Measurements from ENCODE around the gene PRRT1.
"Not testable (repeated sequence)": the region's sequence is repeated elsewhere in the genome, so short reads cannot be mapped to it uniquely, and the experiment has no call there.

Gene PRRT1

GRCh38 chr6:32149932-32150870 lies 1.5 kb downstream of the PRRT1 start:
- H3K27ac Mint-ChIP-seq = peak overlapping the region in 1 of 2 donors; percentile 31
- H3K9me3 Mint-ChIP-seq = no peaks in the 10 kb centered on the region
- H3K27me3 Mint-ChIP-seq = peaks cover 22% of the 10 kb centered on the region
- H3K4me3 Mint-ChIP-seq = peak overlapping the region; percentile 77 to 84
- DNase-seq = no peak
- ATAC-seq = no peak
- peaks cover 65% of the 10 kb centered on the region for H3K4me1 Mint-ChIP-seq

- no peak for DNase-seq
- Mint-ChIP-seq H3K4me3 (peak overlapping the region; percentile 83 to 89), H3K27ac (peak overlapping the region; percentile 53 to 77), H3K9me3 (no peaks in the 10 kb centered on the region), H3K4me1 (peaks cover 56% of the 10 kb centered on the region), H3K27me3 (peaks cover 22% of the 10 kb centered on the region)
- peak; percentile 4 for ATAC-seq
These were observed 2.5 kb downstream of the PRRT1 start for GRCh38 chr6:32149092-32149755.

- Mint-ChIP-seq H3K27me3 (peaks cover 22% of the 10 kb centered on the region), H3K4me1 (peaks cover 55% of the 10 kb centered on the region), H3K4me3 (peak overlapping the region; percentile 83 to 89), H3K27ac (peak overlapping the region; percentile 53 to 77), H3K9me3 (no peaks in the 10 kb centered on the region)
- ATAC-seq = peak; percentile 79
- peak; percentile 81 to 86 for DNase-seq
These were observed 3.2 kb downstream of the PRRT1 start for GRCh38 chr6:32148289-32149091.

- ATAC-seq (no peak), DNase-seq (no peak)
- Mint-ChIP-seq H3K9me3 (no peaks in the 10 kb centered on the region), H3K27me3 (peaks cover 22% of the 10 kb centered on the region), H3K27ac (no peak overlapping the region), H3K4me1 (peaks cover 45% of the 10 kb centered on the region), H3K4me3 (peak overlapping the region; percentile 83 to 89)
These were observed 4.2 kb downstream of the PRRT1 start for GRCh38 chr6:32147401-32148132.

- H3K27ac Mint-ChIP-seq = peak overlapping the region in 1 of 2 donors; percentile 28
- H3K9me3 Mint-ChIP-seq = no peaks in the 10 kb centered on the region
- H3K27me3 Mint-ChIP-seq = peaks cover 22% of the 10 kb centered on the region
- no peak overlapping the region for H3K4me3 Mint-ChIP-seq
- no peak for ATAC-seq
- DNase-seq = no peak
- H3K4me1 Mint-ChIP-seq = peaks cover 37% of the 10 kb centered on the region
These were observed 5.1 kb downstream of the PRRT1 start for GRCh38 chr6:32146687-32147086.

GRCh38 chr6:32146287-32146686 lies 5.5 kb downstream of the PRRT1 start:
- H3K4me1 Mint-ChIP-seq = peaks cover 33% of the 10 kb centered on the region
- no peaks in the 10 kb centered on the region for H3K9me3 Mint-ChIP-seq
- DNase-seq (no peak), ATAC-seq (no peak)
- H3K27ac Mint-ChIP-seq = no peak overlapping the region
- H3K27me3 Mint-ChIP-seq = peaks cover 22% of the 10 kb centered on the region
- H3K4me3 Mint-ChIP-seq = no peak overlapping the region

GRCh38 chr6:32144238-32144637 lies 7.5 kb downstream of the PRRT1 start:
- ATAC-seq, H3K4me3 Mint-ChIP-seq, H3K9me3 Mint-ChIP-seq, DNase-seq, H3K27ac Mint-ChIP-seq: not testable (repeated sequence)
- peaks cover 14% of the 10 kb centered on the region for H3K27me3 Mint-ChIP-seq
- peaks cover 18% of the 10 kb centered on the region for H3K4me1 Mint-ChIP-seq

- Mint-ChIP-seq H3K27ac (no peak overlapping the region), H3K27me3 (no peaks in the 10 kb centered on the region), H3K9me3 (no peaks in the 10 kb centered on the region), H3K4me1 (no peaks in the 10 kb centered on the region), H3K4me3 (no peak overlapping the region)
- DNase-seq (no peak), ATAC-seq (no peak)
These were observed 11.2 kb downstream of the PRRT1 start for GRCh38 chr6:32140420-32141046.

GRCh38 chr6:32139590-32139989 lies 12.1 kb downstream of the PRRT1 start:
- Mint-ChIP-seq H3K4me1 (no peaks in the 10 kb centered on the region), H3K9me3 (no peaks in the 10 kb centered on the region), H3K27ac (no peak overlapping the region), H3K4me3 (no peak overlapping the region), H3K27me3 (no peaks in the 10 kb centered on the region)
- ATAC-seq (no peak), DNase-seq (no peak)

- Mint-ChIP-seq H3K27ac (no peak overlapping the region), H3K4me3 (no peak overlapping the region), H3K4me1 (no peaks in the 10 kb centered on the region), H3K27me3 (no peaks in the 10 kb centered on the region), H3K9me3 (no peaks in the 10 kb centered on the region)
- ATAC-seq (no peak), DNase-seq (no peak)
These were observed 14.3 kb downstream of the PRRT1 start for GRCh38 chr6:32137454-32137853.

GRCh38 chr6:32133786-32134185 lies 18.0 kb downstream of the PRRT1 start:
- Mint-ChIP-seq H3K9me3 (no peaks in the 10 kb centered on the region), H3K4me1 (peaks cover 18% of the 10 kb centered on the region), H3K4me3 (no peak overlapping the region), H3K27me3 (no peaks in the 10 kb centered on the region), H3K27ac (no peak overlapping the region)
- DNase-seq = no peak
- ATAC-seq = no peak

- no peak for DNase-seq
These were observed 19.6 kb downstream of the PRRT1 start for GRCh38 chr6:32132110-32132509.

GRCh38 chr6:32131439-32131948 lies 20.2 kb downstream of the PRRT1 start:
- no peak for DNase-seq
- Mint-ChIP-seq H3K27me3 (no peaks in the 10 kb centered on the region), H3K9me3 (no peaks in the 10 kb centered on the region), H3K4me3 (peak overlapping the region in 1 of 2 donors; percentile 60), H3K27ac (no peak overlapping the region), H3K4me1 (peaks cover 37% of the 10 kb centered on the region)
- ATAC-seq = no peak

More at GRCh38 chr6:32132110-32132509, 19.6 kb downstream of the PRRT1 start:
- Mint-ChIP-seq H3K4me1 (peaks cover 31% of the 10 kb centered on the region), H3K27me3 (no peaks in the 10 kb centered on the region), H3K27ac (no peak overlapping the region), H3K9me3 (no peaks in the 10 kb centered on the region), H3K4me3 (no peak overlapping the region)
- ATAC-seq = no peak

- Mint-ChIP-seq H3K4me1 (peaks cover 47% of the 10 kb centered on the region), H3K9me3 (no peaks in the 10 kb centered on the region)
- no peak for ATAC-seq
These were observed 22.2 kb downstream of the PRRT1 start for GRCh38 chr6:32129297-32130088.

More at GRCh38 chr6:32129297-32130088, 22.2 kb downstream of the PRRT1 start:
- Mint-ChIP-seq H3K27me3 (no peaks in the 10 kb centered on the region), H3K4me3 (peak overlapping the region; percentile 99 to 100), H3K27ac (peak overlapping the region; percentile 89 to 90)
- DNase-seq = no peak
